Suprapubic skin (tissue), 3 donors: ENCODE data around the gene OLA1.

Experiments
- CTCF ChIP-seq, 2 donors: fragments of 200-600 bp in 1 of 2; fragments of 450-650 bp in 1 of 2; sonication (generic) in 1 of 2; IDR thresholded peaks; one replicate each; pipeline ENCODE4 v1.5.1; 2016 to 2019; ENCODE audit warnings: antibody characterized with exemption in 2 of 2, mild to moderate bottlenecking in 1 of 2, moderate library complexity in 1 of 2
- EP300 ChIP-seq: sonication (generic); formaldehyde crosslinking; IDR thresholded peaks from one replicate; pipeline ENCODE4 v1.6.1; 2017; ENCODE audit warnings: antibody characterized with exemption

GRCh38 chr2:174243812-174244211 is 4.5 kb downstream of the OLA1 start:
- TF ChIP-seq CTCF (IDR thresholded peaks at IDR 0.05) (no peak), EP300 (no peak)
